ENCODE measurements around the gene C1RL.

DNA sequence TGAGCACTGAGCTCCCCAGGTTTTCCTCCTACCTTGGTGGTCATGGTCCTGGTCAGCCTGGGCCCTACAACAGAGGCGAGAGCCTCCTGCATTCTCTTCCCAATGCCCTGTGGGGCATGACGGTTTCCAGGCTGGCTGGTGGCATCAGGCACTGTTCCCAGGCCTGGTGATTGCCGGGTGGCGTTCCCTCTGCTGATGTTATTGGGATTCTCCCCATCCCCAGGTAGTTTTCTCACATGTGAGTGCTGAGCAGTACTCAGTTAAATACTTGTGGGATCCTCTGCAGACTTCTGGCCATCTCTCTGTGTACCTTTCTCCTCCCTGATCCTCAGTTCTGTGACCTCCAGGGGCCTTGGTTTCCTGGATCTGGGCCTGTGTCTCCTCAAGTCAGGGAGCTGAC, 32.5 kb downstream of the C1RL start:
- TF ChIP-seq POLR2A (IDR thresholded peaks at IDR 0.05) (no peak), POLR2AphosphoS5 (IDR thresholded peaks at IDR 0.05) (no peak)
- TF ChIP-seq, protein P1, sequence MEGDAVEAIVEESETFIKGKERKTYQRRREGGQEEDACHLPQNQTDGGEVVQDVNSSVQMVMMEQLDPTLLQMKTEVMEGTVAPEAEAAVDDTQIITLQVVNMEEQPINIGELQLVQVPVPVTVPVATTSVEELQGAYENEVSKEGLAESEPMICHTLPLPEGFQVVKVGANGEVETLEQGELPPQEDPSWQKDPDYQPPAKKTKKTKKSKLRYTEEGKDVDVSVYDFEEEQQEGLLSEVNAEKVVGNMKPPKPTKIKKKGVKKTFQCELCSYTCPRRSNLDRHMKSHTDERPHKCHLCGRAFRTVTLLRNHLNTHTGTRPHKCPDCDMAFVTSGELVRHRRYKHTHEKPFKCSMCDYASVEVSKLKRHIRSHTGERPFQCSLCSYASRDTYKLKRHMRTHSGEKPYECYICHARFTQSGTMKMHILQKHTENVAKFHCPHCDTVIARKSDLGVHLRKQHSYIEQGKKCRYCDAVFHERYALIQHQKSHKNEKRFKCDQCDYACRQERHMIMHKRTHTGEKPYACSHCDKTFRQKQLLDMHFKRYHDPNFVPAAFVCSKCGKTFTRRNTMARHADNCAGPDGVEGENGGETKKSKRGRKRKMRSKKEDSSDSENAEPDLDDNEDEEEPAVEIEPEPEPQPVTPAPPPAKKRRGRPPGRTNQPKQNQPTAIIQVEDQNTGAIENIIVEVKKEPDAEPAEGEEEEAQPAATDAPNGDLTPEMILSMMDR (IDR thresholded peaks at IDR 0.05 in 8 of 11, conservative IDR thresholded peaks at IDR 0.05 in 3 of 11), result no peak

Data from spleen (tissue), 7 donors.